H9 (cell line): ENCODE data around the gene PKNOX2. TPM values are rescaled to one million over a fixed set of nuclear protein-coding genes. Genes with fewer than 3 reads are reported as not detected.

Experiments used
- DNase-seq: peaks from one replicate; pipeline ENCODE4 v3.0.0-alpha.2; 2017
- H2AFZ ChIP-seq: one replicate; pipeline ENCODE4 v1.6.1; 2013; ENCODE audit warnings: mild to moderate bottlenecking, low read length, control low read depth, moderate library complexity
- H2AK5ac ChIP-seq: 2 replicates; pipeline ENCODE4 v1.6.1; 2013; ENCODE audit warnings: low read length, control low read depth, mixed read lengths; ENCODE audit not compliant: insufficient read length
- H2BK120ac ChIP-seq: one replicate; pipeline ENCODE4 v1.6.1; 2013; ENCODE audit warnings: low read depth, mild to moderate bottlenecking, low read length, control low read depth, inconsistent platforms; ENCODE audit not compliant: poor library complexity, severe bottlenecking
- H2BK12ac ChIP-seq: 2 replicates; pipeline ENCODE4 v1.6.1; 2013; ENCODE audit warnings: low read length, control low read depth, mixed read lengths, low read depth; ENCODE audit not compliant: insufficient read length
- H2BK15ac ChIP-seq: 2 replicates; pipeline ENCODE4 v1.6.1; 2013; ENCODE audit warnings: low read depth, low read length, control low read depth
- H2BK20ac ChIP-seq: one replicate; pipeline ENCODE4 v1.6.1; 2013; ENCODE audit warnings: low read depth, mild to moderate bottlenecking, low read length, control low read depth, inconsistent platforms; ENCODE audit not compliant: poor library complexity, severe bottlenecking
- H2BK5ac ChIP-seq: 2 replicates; pipeline ENCODE4 v1.6.1; 2013; ENCODE audit warnings: low read length, control low read depth, mixed read lengths; ENCODE audit not compliant: insufficient read length
- H3K14ac ChIP-seq: 2 replicates; pipeline ENCODE4 v1.6.1; 2013; ENCODE audit warnings: low read length, control low read depth; ENCODE audit not compliant: insufficient read depth
- H3K18ac ChIP-seq: 2 replicates; pipeline ENCODE4 v1.6.1; 2013; ENCODE audit warnings: low read depth, mild to moderate bottlenecking, mixed read lengths, low read length, control low read depth; ENCODE audit not compliant: insufficient read length
- H3K23ac ChIP-seq: 2 replicates; pipeline ENCODE4 v1.6.1; 2013; ENCODE audit warnings: low read length, control low read depth, mixed read lengths, low read depth; ENCODE audit not compliant: insufficient read length
- H3K23me2 ChIP-seq: 2 replicates; pipeline ENCODE4 v1.6.1; 2013; ENCODE audit warnings: low read depth, mild to moderate bottlenecking, mixed read lengths, low read length, control low read depth; ENCODE audit not compliant: insufficient read length, poor library complexity, severe bottlenecking
- H3K27ac ChIP-seq: 2 replicates; pipeline ENCODE4 v1.5.1; 2013; ENCODE audit warnings: low read length, control low read depth, mixed read lengths, low read depth; ENCODE audit not compliant: insufficient read length
- H3K27me3 ChIP-seq: 2 replicates; pipeline ENCODE4 v1.6.1; 2013; ENCODE audit warnings: low read length, control low read depth, inconsistent platforms; ENCODE audit not compliant: insufficient read depth
- H3K4ac ChIP-seq: 2 replicates; pipeline ENCODE4 v1.6.1; 2013; ENCODE audit warnings: low read depth, mild to moderate bottlenecking, control low read depth, inconsistent platforms, low read length, moderate library complexity
- H3K4me1 ChIP-seq: 2 replicates; pipeline ENCODE4 v1.6.1; 2013; ENCODE audit warnings: low read length, control low read depth, inconsistent platforms; ENCODE audit not compliant: insufficient read depth
- H3K4me2 ChIP-seq: 2 replicates; pipeline ENCODE4 v1.6.1; 2013; ENCODE audit warnings: low read length, control low read depth, mixed read lengths; ENCODE audit not compliant: insufficient read length, insufficient read depth
- H3K56ac ChIP-seq: 2 replicates; pipeline ENCODE4 v1.6.1; 2013; ENCODE audit warnings: low read depth, mild to moderate bottlenecking, mixed read lengths, low read length, control low read depth; ENCODE audit not compliant: insufficient read length
- H3K79me1 ChIP-seq: 2 replicates; pipeline ENCODE4 v1.6.1; 2013; ENCODE audit warnings: low read depth, mild to moderate bottlenecking, moderate library complexity, low read length, control low read depth, inconsistent platforms; ENCODE audit not compliant: insufficient read depth, poor library complexity, severe bottlenecking
- H3K79me2 ChIP-seq: 2 replicates; pipeline ENCODE4 v1.6.1; 2013; ENCODE audit warnings: low read length, control low read depth, inconsistent platforms; ENCODE audit not compliant: insufficient read depth
- H3K9ac ChIP-seq: 2 replicates; pipeline ENCODE4 v1.6.1; 2013; ENCODE audit warnings: low read length, control low read depth, mixed read lengths; ENCODE audit not compliant: insufficient read length; ENCODE audit errors: extremely low read depth
- H3K9me3 ChIP-seq: one replicate; pipeline ENCODE4 v1.6.1; 2013; ENCODE audit warnings: low read depth, low read length, inconsistent platforms; ENCODE audit not compliant: control insufficient read depth
- H3T11ph ChIP-seq: one replicate; pipeline ENCODE4 v1.6.1; 2013; ENCODE audit warnings: mild to moderate bottlenecking, low read length, control low read depth, inconsistent platforms
- H4K20me1 ChIP-seq: one replicate; pipeline ENCODE4 v1.6.1; 2013; ENCODE audit not compliant: control insufficient read depth, insufficient read length, insufficient read depth
- H4K5ac ChIP-seq: 2 replicates; pipeline ENCODE4 v1.6.1; 2013; ENCODE audit warnings: low read depth, mild to moderate bottlenecking, mixed read lengths, low read length, control low read depth; ENCODE audit not compliant: insufficient read length
- H4K8ac ChIP-seq: replicated peaks from 2 replicates; pipeline ENCODE4 v1.6.1; 2013; ENCODE audit warnings: low read length, control low read depth, mixed read lengths, low read depth; ENCODE audit not compliant: insufficient read length
- H4K91ac ChIP-seq: 2 replicates; pipeline ENCODE4 v1.6.1; 2013; ENCODE audit warnings: low read depth, mild to moderate bottlenecking, moderate library complexity, mixed read lengths, low read length, control low read depth; ENCODE audit not compliant: insufficient read length
- H3K27ac Mint-ChIP-seq, 3 experiments: 2 replicates in 2 of 3; 3 replicates in 1 of 3; pipeline ENCODE4 v1.8.0; 2020 to 2021; ENCODE audit warnings: mixed read lengths in 3 of 3, mild to moderate bottlenecking in 1 of 3, moderate library complexity in 1 of 3
- H3K27me3 Mint-ChIP-seq: 2 replicates; pipeline ENCODE4 v1.8.0; 2021; ENCODE audit warnings: low read depth, mild to moderate bottlenecking, moderate library complexity, mixed read lengths
- H3K36me3 Mint-ChIP-seq, 3 experiments: 2 replicates in 2 of 3; 3 replicates in 1 of 3; pipeline ENCODE4 v1.8.0; 2020 to 2021; ENCODE audit warnings: low read depth in 3 of 3, mixed read lengths in 3 of 3; ENCODE audit not compliant: insufficient read depth in 1 of 3
- H3K4me1 Mint-ChIP-seq, 2 experiments: 2 replicates each; pipeline ENCODE4 v1.8.0; 2020; ENCODE audit warnings: mixed read lengths in 2 of 2
- H3K4me3 Mint-ChIP-seq, 2 experiments: 2 replicates in 1 of 2; 3 replicates in 1 of 2; pipeline ENCODE4 v1.8.0; 2020 to 2021; ENCODE audit warnings: mild to moderate bottlenecking in 2 of 2, mixed read lengths in 2 of 2, moderate library complexity in 1 of 2
- H3K9me3 Mint-ChIP-seq, 2 experiments: 2 replicates in 1 of 2; 3 replicates in 1 of 2; pipeline ENCODE4 v1.8.0; 2020; ENCODE audit warnings: mild to moderate bottlenecking in 2 of 2, mixed read lengths in 2 of 2, moderate library complexity in 1 of 2
- WGBS: extraction: QIAGEN DNeasy Blood & Tissue Kit; methylation state at CpG from one replicate; pipeline ENCODE4 v1.1.7; 2013; ENCODE audit warnings: missing lambda C conversion rate, low lambda C conversion rate, mixed read lengths; ENCODE audit not compliant: insufficient read length; ENCODE audit errors: extremely low coverage; 5-methylcytosine and 5-hydroxymethylcytosine counted together
- total RNA-seq: library from RNA; stranded (reverse); gene quantifications from 2 replicates; pipeline ENCODE4 v1.2.1, GENCODE V29; 2021
- TF ChIP-seq, protein P1 (sequence below): fragments of 200-600 bp; sonication (generic); conservative IDR thresholded peaks from 3 replicates; pipeline ENCODE4 v1.8.0; 2021; ENCODE audit warnings: antibody characterized with exemption, mild to moderate bottlenecking

The PKNOX2 gene
- total RNA-seq, 1 experiment from 2014 or later = 1.3 TPM

DNA sequence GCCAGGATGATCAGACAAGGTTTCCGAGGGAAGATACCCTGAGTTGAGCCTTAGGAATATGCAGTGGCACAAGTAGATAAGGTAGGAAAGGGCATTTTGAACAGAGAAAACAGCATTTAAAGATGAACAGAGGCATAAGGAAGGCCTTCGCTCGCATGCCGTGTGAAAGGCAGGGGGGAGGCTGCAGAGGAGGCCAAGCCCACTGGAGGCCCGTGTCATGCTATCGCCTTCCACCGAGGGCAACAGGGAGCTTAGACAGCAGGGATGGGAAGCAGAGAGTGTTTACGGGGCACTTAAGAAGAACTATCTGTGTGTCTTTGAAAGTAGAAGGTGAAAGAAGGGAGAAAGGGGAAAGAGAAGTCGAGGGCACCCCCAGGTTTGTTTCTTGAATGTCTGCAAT is 148.3 kb downstream of the PKNOX2 start:
- Histone ChIP-seq H2BK15ac (no peak overlapping the region), H3K27ac (no peak overlapping the region), H4K91ac (no peak overlapping the region), H3K4ac (no peak overlapping the region), H3K23ac (no peak overlapping the region), H4K20me1 (no peaks in the 10 kb centered on the region), H3K4me1 (peaks cover 3% of the 10 kb centered on the region; the same call in 1 of the 2 replicates), H3K56ac (no peak overlapping the region), H2AK5ac (no peak overlapping the region), H2BK120ac (no peak overlapping the region), H3K79me1 (no peaks in the 10 kb centered on the region), H4K8ac (no peak overlapping the region), H2BK20ac (no peak overlapping the region), H3K23me2 (no peaks in the 10 kb centered on the region), H3T11ph (no peak overlapping the region), H2BK12ac (no peak overlapping the region), H3K9ac (no peak overlapping the region), H3K27me3 (no peaks in the 10 kb centered on the region; the same call in 1 of the 2 replicates), H3K79me2 (no peaks in the 10 kb centered on the region), H3K14ac (no peak overlapping the region), H2AFZ (no peak overlapping the region), H3K9me3 (no peaks in the 10 kb centered on the region), H3K18ac (no peak overlapping the region), H2BK5ac (no peak overlapping the region), H3K4me2 (no peak overlapping the region), H4K5ac (no peak overlapping the region)
- TF ChIP-seq, protein P1, sequence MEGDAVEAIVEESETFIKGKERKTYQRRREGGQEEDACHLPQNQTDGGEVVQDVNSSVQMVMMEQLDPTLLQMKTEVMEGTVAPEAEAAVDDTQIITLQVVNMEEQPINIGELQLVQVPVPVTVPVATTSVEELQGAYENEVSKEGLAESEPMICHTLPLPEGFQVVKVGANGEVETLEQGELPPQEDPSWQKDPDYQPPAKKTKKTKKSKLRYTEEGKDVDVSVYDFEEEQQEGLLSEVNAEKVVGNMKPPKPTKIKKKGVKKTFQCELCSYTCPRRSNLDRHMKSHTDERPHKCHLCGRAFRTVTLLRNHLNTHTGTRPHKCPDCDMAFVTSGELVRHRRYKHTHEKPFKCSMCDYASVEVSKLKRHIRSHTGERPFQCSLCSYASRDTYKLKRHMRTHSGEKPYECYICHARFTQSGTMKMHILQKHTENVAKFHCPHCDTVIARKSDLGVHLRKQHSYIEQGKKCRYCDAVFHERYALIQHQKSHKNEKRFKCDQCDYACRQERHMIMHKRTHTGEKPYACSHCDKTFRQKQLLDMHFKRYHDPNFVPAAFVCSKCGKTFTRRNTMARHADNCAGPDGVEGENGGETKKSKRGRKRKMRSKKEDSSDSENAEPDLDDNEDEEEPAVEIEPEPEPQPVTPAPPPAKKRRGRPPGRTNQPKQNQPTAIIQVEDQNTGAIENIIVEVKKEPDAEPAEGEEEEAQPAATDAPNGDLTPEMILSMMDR = no peak; the same call in 2 of the 3 replicates
- peaks cover 6% of the 10 kb centered on the region for H3K27me3 Mint-ChIP-seq
- peaks cover 0 to 8% (median 6%) of the 10 kb centered on the region in 3 experiments; a peak in 5 of 7 replicates for H3K36me3 Mint-ChIP-seq
- no peak overlapping the region; a peak in 1 of 5 replicates for H3K4me3 Mint-ChIP-seq
- WGBS = no CpG with 5 or more reads among the region's 9 CpGs
- peaks cover 41 to 44% of the 10 kb centered on the region in 2 experiments for H3K4me1 Mint-ChIP-seq
- DNase-seq = no peak
- peak overlapping the region in 1 of 3 experiments; percentile 23; a peak in 1 of 7 replicates for H3K27ac Mint-ChIP-seq
- H3K9me3 Mint-ChIP-seq = peaks cover 6 to 9% of the 10 kb centered on the region in 2 experiments
